HG02870 (cell line): Measurements from ENCODE around the gene HS3ST3A1.

Experiments used
- ATAC-seq: cut with Tn5 transposase; IDR thresholded peaks from one replicate; pipeline ENCODE4 v1.9.1; 2021; ENCODE audit warnings: mild to moderate bottlenecking, moderate library complexity; ENCODE audit not compliant: unreplicated experiment

Gene HS3ST3A1

GRCh38 chr17:13598353-13599167 lies 3.2 kb downstream of the HS3ST3A1 start:
- ATAC-seq: no peak

GRCh38 chr17:13597723-13598347 lies 3.9 kb downstream of the HS3ST3A1 start:
- no peak for ATAC-seq

- no peak for ATAC-seq
Observed at GRCh38 chr17:13596241-13596923, 5.3 kb downstream of the HS3ST3A1 start.

- no peak for ATAC-seq
Observed at GRCh38 chr17:13595599-13595899, 6.2 kb downstream of the HS3ST3A1 start.

GRCh38 chr17:13594762-13595598 lies 6.7 kb downstream of the HS3ST3A1 start:
- ATAC-seq: no peak

- ATAC-seq: no peak
Observed at GRCh38 chr17:13594310-13594709, 7.4 kb downstream of the HS3ST3A1 start.

- no peak for ATAC-seq
Observed at GRCh38 chr17:13593757-13594156, 8.0 kb downstream of the HS3ST3A1 start.

GRCh38 chr17:13593021-13593751 lies 8.5 kb downstream of the HS3ST3A1 start:
- no peak for ATAC-seq

- no peak for ATAC-seq
Observed at GRCh38 chr17:13592427-13592826, 9.3 kb downstream of the HS3ST3A1 start.

GRCh38 chr17:13590441-13590840 lies 11.3 kb downstream of the HS3ST3A1 start:
- no peak for ATAC-seq

GRCh38 chr17:13589658-13590057 lies 12.1 kb downstream of the HS3ST3A1 start:
- ATAC-seq: no peak

GRCh38 chr17:13587487-13588338 lies 14.0 kb downstream of the HS3ST3A1 start:
- no peak for ATAC-seq

GRCh38 chr17:13584701-13585080 lies 17.0 kb downstream of the HS3ST3A1 start:
- ATAC-seq: no peak

- no peak for ATAC-seq
Observed at GRCh38 chr17:13583996-13584700, 17.6 kb downstream of the HS3ST3A1 start.

- no peak for ATAC-seq
Observed at GRCh38 chr17:13582776-13583547, 18.8 kb downstream of the HS3ST3A1 start.

GRCh38 chr17:13581925-13582324 lies 19.8 kb downstream of the HS3ST3A1 start:
- ATAC-seq: no peak

GRCh38 chr17:13580790-13581189 lies 20.9 kb downstream of the HS3ST3A1 start:
- ATAC-seq: no peak
